GM12878 (cell line): ENCODE results near the gene TMEM11. TPM values are rescaled to one million over a fixed set of nuclear protein-coding genes. Genes with fewer than 3 reads are reported as not detected.

Experiments used
- ATAC-seq: fragments of 200-7000 bp; cut with Tn5 transposase; 3 replicates; pipeline ENCODE4 v1.9.1; 2020; ENCODE audit warnings: mild to moderate bottlenecking, moderate library complexity
- BruUV-seq: library from RNA; stranded (reverse); fragments of 400-500 nt; replicated peaks from 2 replicates; lab custom pipeline; 2021; lab: Mats Ljungman, UMichigan
- CTCF ChIA-PET: fragments of 300-600 bp; sonication (Branson Sonifier 250); formaldehyde crosslinking; extraction: SDS; loops from one replicate; lab custom pipeline; 2021; ENCODE audit warnings: inconsistent platforms; lab: Yijun Ruan, JAX
- POLR2A ChIA-PET: fragments of 350-600 bp; formaldehyde crosslinking; extraction: SDS; loops from one replicate; lab custom pipeline; 2021; ENCODE audit warnings: inconsistent platforms; lab: Charles Lee
- RAD21 ChIA-PET: fragments of 300-600 bp; sonication (Branson Sonifier 250); formaldehyde crosslinking; loops from one replicate; lab custom pipeline; 2023; ENCODE audit warnings: antibody characterized with exemption; ENCODE audit not compliant: unreplicated experiment; lab: Charles Lee
- SMC1A ChIA-PET: fragments of 300-600 bp; sonication (Branson Sonifier 250); formaldehyde crosslinking; loops from one replicate; lab custom pipeline; 2023; ENCODE audit not compliant: unreplicated experiment, uncharacterized antibody; lab: Charles Lee
- DNase-seq: peaks from one replicate; pipeline ENCODE4 v3.0.0-alpha.2; 2011; ENCODE audit warnings: low read depth, low spot score
- FAIRE-seq: peaks from 3 replicates; lab custom pipeline; 2011; peaks lifted over from hg19 to GRCh38; lab: Jason Lieb, UNC
- H2AFZ ChIP-seq: 2 replicates; pipeline ENCODE4 v1.6.0; 2011; ENCODE audit warnings: low read depth, low read length, control low read depth; ENCODE audit not compliant: control insufficient read depth
- H3K27ac ChIP-seq: 2 replicates; pipeline ENCODE4 v1.5.1; 2011; ENCODE audit warnings: control low read depth; ENCODE audit not compliant: control insufficient read depth, insufficient read depth
- H3K27me3 ChIP-seq, 2 experiments: replicated peaks in 1 of 2; 2 replicates each; pipeline versions ENCODE4 v1.6.0 to v1.6.1; 2011; ENCODE audit warnings: low read length in 1 of 2; ENCODE audit not compliant: control insufficient read depth in 2 of 2, insufficient read depth in 2 of 2
- H3K36me3 ChIP-seq, 2 experiments: 2 replicates each; pipeline ENCODE4 v1.5.1; 2011; ENCODE audit warnings: low read length in 1 of 2; ENCODE audit not compliant: control insufficient read depth in 2 of 2, insufficient read depth in 2 of 2
- H3K4me1 ChIP-seq: 2 replicates; pipeline ENCODE4 v1.6.1; 2011; ENCODE audit warnings: mild to moderate bottlenecking, low read length, moderate library complexity, mixed read lengths; ENCODE audit not compliant: control insufficient read depth, insufficient read depth
- H3K4me2 ChIP-seq: 2 replicates; pipeline ENCODE4 v1.6.0; 2011; ENCODE audit warnings: control low read depth; ENCODE audit not compliant: control insufficient read depth, insufficient read depth
- H3K4me3 ChIP-seq: fragments of 200-600 bp; sonication (generic); 2 replicates; pipeline ENCODE4 v1.5.1; 2016
- H3K79me2 ChIP-seq: 2 replicates; pipeline ENCODE4 v1.6.0; 2011; ENCODE audit warnings: low read length; ENCODE audit not compliant: control insufficient read depth, insufficient read depth
- H3K9ac ChIP-seq: 2 replicates; pipeline ENCODE4 v1.8.0; 2011; ENCODE audit warnings: low read length, control low read depth, mixed read lengths; ENCODE audit not compliant: control insufficient read depth, insufficient read depth
- H3K9me3 ChIP-seq: replicated peaks from 3 replicates; pipeline ENCODE4 v1.5.1; 2011; ENCODE audit warnings: mild to moderate bottlenecking, low read length; ENCODE audit not compliant: control insufficient read depth, insufficient read depth
- H4K20me1 ChIP-seq: 2 replicates; pipeline ENCODE4 v1.6.0; 2011; ENCODE audit not compliant: control insufficient read depth, insufficient read depth
- ASH2L ChIP-seq: fragments of 300-600, 200-600 bp; sonication (generic); IDR thresholded peaks from 2 replicates; pipeline ENCODE4 v1.6.1; 2017; ENCODE audit warnings: low read depth, mild to moderate bottlenecking, borderline replicate concordance
- BRCA1 ChIP-seq: IDR thresholded peaks from 2 replicates; pipeline ENCODE4 v1.6.1; 2011; ENCODE audit warnings: low read depth, low read length, improper control_type of control experiment
- ESRRA ChIP-seq: IDR thresholded peaks from 2 replicates; pipeline ENCODE4 v1.6.1; 2012; ENCODE audit warnings: mild to moderate bottlenecking, low read length, improper control_type of control experiment
- GABPA ChIP-seq: IDR thresholded peaks from 2 replicates; pipeline ENCODE4 v1.6.1; 2014; ENCODE audit warnings: antibody characterized with exemption, low read depth, mild to moderate bottlenecking, inconsistent platforms
- GATAD2B ChIP-seq: fragments of 450-650 bp; conservative IDR thresholded peaks from 2 replicates; pipeline ENCODE4 v1.6.1; 2017; ENCODE audit warnings: low read depth, mild to moderate bottlenecking, moderate library complexity
- HDAC2 ChIP-seq: fragments of 200-600 bp; sonication (generic); IDR thresholded peaks from 2 replicates; pipeline ENCODE4 v1.6.1; 2017
- IKZF1 ChIP-seq: fragments of 450-650 bp; conservative IDR thresholded peaks from 2 replicates; pipeline ENCODE4 v1.6.1; 2017; ENCODE audit warnings: antibody characterized with exemption, mild to moderate bottlenecking
- MAX ChIP-seq: IDR thresholded peaks from 2 replicates; pipeline ENCODE4 v1.6.1; 2012; ENCODE audit warnings: low read depth, low read length, improper control_type of control experiment
- MEF2B ChIP-seq: fragments of 450-650 bp; IDR thresholded peaks from 2 replicates; pipeline ENCODE4 v1.6.1; 2018; ENCODE audit warnings: mild to moderate bottlenecking, moderate library complexity; ENCODE audit not compliant: partially characterized antibody, poor library complexity, severe bottlenecking
- NFXL1 ChIP-seq: fragments of 450-650 bp; IDR thresholded peaks from 2 replicates; pipeline ENCODE4 v1.6.1; 2017; ENCODE audit warnings: antibody characterized with exemption, mild to moderate bottlenecking, borderline replicate concordance
- NFYB ChIP-seq: IDR thresholded peaks from 2 replicates; pipeline ENCODE4 v1.6.1; 2011; ENCODE audit warnings: low read depth, mild to moderate bottlenecking, low read length, improper control_type of control experiment, moderate library complexity; ENCODE audit not compliant: insufficient read depth
- POLR2AphosphoS2 ChIP-seq: IDR thresholded peaks from 2 replicates; pipeline ENCODE4 v1.6.1; 2011; ENCODE audit warnings: low read depth, mild to moderate bottlenecking, low read length, improper control_type of control experiment, moderate library complexity
- PRDM15 ChIP-seq: fragments of 450-650 bp; formaldehyde crosslinking; IDR thresholded peaks from 2 replicates; pipeline ENCODE4 v1.4.0; 2020; ENCODE audit warnings: mild to moderate bottlenecking, moderate library complexity
- RUNX3 ChIP-seq: IDR thresholded peaks from 2 replicates; pipeline ENCODE4 v1.6.1; 2012; ENCODE audit warnings: low read length, inconsistent platforms
- SUPT20H ChIP-seq: IDR thresholded peaks from 2 replicates; pipeline ENCODE4 v1.6.1; 2011; ENCODE audit warnings: low read depth, mild to moderate bottlenecking, low read length, moderate library complexity, borderline replicate concordance; ENCODE audit not compliant: control insufficient read depth
- SUZ12 ChIP-seq: fragments of 200-600 bp; sonication (generic); IDR thresholded peaks from one replicate; pipeline ENCODE4 v1.6.1; 2018; ENCODE audit warnings: antibody characterized with exemption, mild to moderate bottlenecking; ENCODE audit not compliant: unreplicated experiment
- ZBTB33 ChIP-seq: fragments of 450-650 bp; IDR thresholded peaks from 2 replicates; pipeline ENCODE4 v1.6.1; 2017; ENCODE audit warnings: mild to moderate bottlenecking
- WGBS: methylation state at CpG from one replicate; pipeline ENCODE4 v1.1.6; 2016; ENCODE audit warnings: low lambda C conversion rate; ENCODE audit not compliant: insufficient replicate concordance, insufficient coverage; ENCODE audit errors: missing lambda C conversion rate; 5-methylcytosine and 5-hydroxymethylcytosine counted together
- in situ Hi-C: fragments of 300-500 bp; cut with MboI; formaldehyde crosslinking; loops from 9 replicates; pipeline ENCODE4 v1.14.3; 2018; ENCODE audit warnings: mixed read lengths
- intact Hi-C: fragments of 100-400 bp; cut with micrococcal nuclease; formaldehyde crosslinking; loops from one replicate; pipeline ENCODE4 v1.14.2; 2022; ENCODE audit not compliant: unreplicated experiment
- polyA plus RNA-seq, 11 experiments: library from polyadenylated mRNA; depleted of rRNA in 4 of 11; unstranded in 6 of 11; stranded (reverse) in 5 of 11; fragments of >200 nt; fragmentation: Nextera tagmentation in 4 of 11; fragmentation: Illumina TruSeq in 1 of 11; extraction: Ambion mirVana in 4 of 11; extraction: Trizol in 1 of 11; gene quantifications; 1 replicate in 1 of 11; 2 replicates in 10 of 11; pipeline versions ENCODE4 v1.2.1 to v1.2.3, GENCODE V29; 2011 to 2016; ENCODE audit warnings: inconsistent platforms in 2 of 11, missing spikeins in 2 of 11, low read depth in 1 of 11
- total RNA-seq, 4 experiments: library from RNA; depleted of rRNA in 3 of 4; stranded (reverse); fragments of >200 nt in 3 of 4; fragmentation: Illumina TruSeq in 1 of 4; extraction: Trizol in 1 of 4; gene quantifications; 2 replicates each; pipeline versions ENCODE4 v1.2.1 to v1.2.3, GENCODE V29; 2013 to 2021

The TMEM11 gene
- total and polyA plus RNA-seq, 10 of the 15 experiments (the other 5 are each of a cell fraction or from before 2014, with no cell fraction given), result 14.4 to 63.4 (median 27.2) TPM

GRCh38 chr17:21243516-21244303, 29.7 kb upstream of the TMEM11 start (continued):
- TF ChIP-seq RUNX3 (no peak), ASH2L (no peak), NFXL1 (no peak), NFYB (no peak), GATAD2B (no peak), GABPA (no peak), MEF2B (no peak), ZBTB33 (no peak)
- TF ChIP-seq, all 136 proteins: peak for 0

GRCh38 chr17:21242780-21243515, 29.0 kb upstream of the TMEM11 start:
- no TSS peak for BruUV-seq
- no peak for ATAC-seq
- in situ Hi-C loops (no loop called here), intact Hi-C loops (no loop called here)
- no peaks in the 10 kb centered on the region for H4K20me1 ChIP-seq
- H3K4me1 ChIP-seq, result no peaks in the 10 kb centered on the region
- ChIA-PET SMC1A (no interaction called here), CTCF (no interaction called here), POLR2A (no interaction called here), RAD21 (no interaction called here)
- H2AFZ ChIP-seq, result no peak overlapping the region
- H3K36me3 ChIP-seq, result no peaks in the 10 kb centered on the region
- H3K9me3 ChIP-seq, result no peaks in the 10 kb centered on the region
- no peak overlapping the region for H3K4me2 ChIP-seq
- WGBS, result 35% methylated on average over 26 of the region's 26 CpGs
- H3K9ac ChIP-seq, result no peak overlapping the region
- no peaks in the 10 kb centered on the region for H3K27me3 ChIP-seq
- no peak for FAIRE-seq
- DNase-seq, result no peak
- H3K79me2 ChIP-seq, result no peaks in the 10 kb centered on the region
- no peak overlapping the region for H3K27ac ChIP-seq
- no peak overlapping the region for H3K4me3 ChIP-seq
- no peak for TF ChIP-seq POLR2AphosphoS2
- no peak for TF ChIP-seq SUPT20H
- TF ChIP-seq BRCA1, result no peak
- TF ChIP-seq HDAC2, result no peak
- no peak for TF ChIP-seq MAX
- no peak for TF ChIP-seq IKZF1
- no peak for TF ChIP-seq SUZ12
- TF ChIP-seq ESRRA, result no peak
- TF ChIP-seq PRDM15 (CRISPR knock-in tag), result no peak
